ENCODE measurements around the gene CEP63.

DNA sequence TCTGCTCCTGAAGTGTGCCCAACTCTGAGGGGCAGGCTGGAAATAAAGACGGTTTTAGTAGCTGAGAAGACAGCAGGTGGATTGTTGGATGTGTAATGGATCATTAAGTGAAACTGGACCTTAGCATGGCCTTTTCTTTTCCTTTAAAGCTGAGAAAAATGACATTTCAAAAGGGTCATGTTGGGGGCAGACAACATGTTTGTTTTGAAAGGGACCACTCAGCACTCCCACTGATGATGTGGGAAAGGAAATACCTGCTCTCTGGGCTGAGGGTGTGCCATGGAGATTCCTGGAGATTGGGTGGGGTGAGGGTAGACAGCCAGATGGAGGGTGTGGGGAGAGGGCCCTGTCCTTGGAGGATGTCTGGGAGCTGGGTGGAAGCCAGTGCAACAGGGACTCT is 38.5 kb upstream of the CEP63 start:
- TF ChIP-seq, protein P1, sequence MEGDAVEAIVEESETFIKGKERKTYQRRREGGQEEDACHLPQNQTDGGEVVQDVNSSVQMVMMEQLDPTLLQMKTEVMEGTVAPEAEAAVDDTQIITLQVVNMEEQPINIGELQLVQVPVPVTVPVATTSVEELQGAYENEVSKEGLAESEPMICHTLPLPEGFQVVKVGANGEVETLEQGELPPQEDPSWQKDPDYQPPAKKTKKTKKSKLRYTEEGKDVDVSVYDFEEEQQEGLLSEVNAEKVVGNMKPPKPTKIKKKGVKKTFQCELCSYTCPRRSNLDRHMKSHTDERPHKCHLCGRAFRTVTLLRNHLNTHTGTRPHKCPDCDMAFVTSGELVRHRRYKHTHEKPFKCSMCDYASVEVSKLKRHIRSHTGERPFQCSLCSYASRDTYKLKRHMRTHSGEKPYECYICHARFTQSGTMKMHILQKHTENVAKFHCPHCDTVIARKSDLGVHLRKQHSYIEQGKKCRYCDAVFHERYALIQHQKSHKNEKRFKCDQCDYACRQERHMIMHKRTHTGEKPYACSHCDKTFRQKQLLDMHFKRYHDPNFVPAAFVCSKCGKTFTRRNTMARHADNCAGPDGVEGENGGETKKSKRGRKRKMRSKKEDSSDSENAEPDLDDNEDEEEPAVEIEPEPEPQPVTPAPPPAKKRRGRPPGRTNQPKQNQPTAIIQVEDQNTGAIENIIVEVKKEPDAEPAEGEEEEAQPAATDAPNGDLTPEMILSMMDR (IDR thresholded peaks at IDR 0.05 in 4 of 5, conservative IDR thresholded peaks at IDR 0.05 in 1 of 5), result no peak
- TF ChIP-seq POLR2A (IDR thresholded peaks at IDR 0.05), result no peak
